ENCODE measurements around the gene TUT4.

TUT4 gene

DNA sequence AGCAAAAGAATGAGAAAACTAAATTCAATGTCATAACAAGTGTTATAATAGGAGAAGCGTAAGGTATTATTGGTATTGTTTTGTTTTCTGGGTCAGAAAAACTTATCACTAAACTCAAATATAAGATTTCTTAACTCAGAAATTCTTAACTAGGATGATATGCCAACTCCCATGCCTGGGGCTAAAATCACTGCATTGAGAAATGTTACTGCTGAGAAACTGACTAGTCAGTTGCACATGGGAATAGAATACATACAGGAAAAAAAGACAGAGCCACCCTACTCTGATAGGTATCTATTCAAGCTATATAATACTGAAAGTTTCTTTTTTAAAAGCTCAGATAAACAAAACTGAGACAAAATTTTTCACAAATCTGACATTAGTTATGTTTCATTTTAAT is 92.2 kb downstream of the TUT4 start:
- DNase-seq, result no peak

DNA sequence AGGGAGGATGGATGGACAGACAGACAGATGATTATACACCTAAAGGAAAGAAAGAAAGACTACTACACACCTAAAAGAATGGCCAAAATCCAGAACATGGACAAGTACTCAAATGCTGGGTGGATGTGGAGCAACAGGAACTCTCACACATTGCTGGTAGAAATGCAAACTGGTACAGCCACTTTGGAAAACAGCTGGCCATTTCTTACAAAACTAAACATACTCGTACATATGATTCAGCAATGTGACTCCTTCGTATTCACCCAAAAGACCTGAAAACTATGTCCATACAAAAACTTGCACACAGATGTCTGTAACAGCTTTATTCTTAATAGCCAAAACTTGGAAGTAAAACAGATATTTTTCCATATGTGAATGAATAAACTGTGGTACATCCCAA is 97.2 kb downstream of the TUT4 start:
- DNase-seq, result no peak

DNA sequence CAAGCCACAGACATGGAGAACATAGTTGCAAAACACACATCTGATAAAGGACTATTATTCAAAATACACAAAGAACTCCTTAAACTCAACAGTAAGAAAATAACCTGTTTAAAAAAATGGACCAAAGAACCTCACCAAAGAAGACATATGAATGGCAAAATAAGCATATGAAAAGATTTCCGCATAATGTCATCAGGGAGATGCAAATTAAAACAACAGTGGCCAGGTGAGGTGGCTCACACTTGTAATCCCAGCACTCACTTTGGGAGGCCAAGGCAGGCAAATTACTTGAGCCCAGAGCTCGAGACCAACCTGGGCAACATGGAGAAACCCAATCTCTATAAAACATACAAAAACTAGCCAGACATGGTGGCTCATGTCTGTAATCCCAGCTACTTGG is 98.1 kb downstream of the TUT4 start:
- no peak for DNase-seq

DNA sequence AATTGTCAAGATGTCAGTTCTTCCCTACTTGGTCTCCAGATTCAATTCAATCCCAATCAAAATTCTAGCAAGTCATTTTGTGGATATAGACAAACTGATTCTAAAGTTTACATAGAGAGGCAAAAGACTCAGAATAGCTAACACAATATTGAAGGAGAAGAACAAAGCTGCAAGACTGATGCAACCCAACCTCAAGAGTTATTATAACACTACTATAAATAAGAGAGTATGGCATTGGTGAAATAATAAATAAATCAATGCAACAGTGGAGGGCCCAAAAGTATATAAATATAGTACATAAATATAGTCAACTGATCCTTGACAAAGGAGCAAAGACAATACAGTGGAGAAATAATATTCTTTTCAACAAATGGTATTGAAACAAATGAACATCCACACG is 98.8 kb downstream of the TUT4 start:
- DNase-seq, result no peak

DNA sequence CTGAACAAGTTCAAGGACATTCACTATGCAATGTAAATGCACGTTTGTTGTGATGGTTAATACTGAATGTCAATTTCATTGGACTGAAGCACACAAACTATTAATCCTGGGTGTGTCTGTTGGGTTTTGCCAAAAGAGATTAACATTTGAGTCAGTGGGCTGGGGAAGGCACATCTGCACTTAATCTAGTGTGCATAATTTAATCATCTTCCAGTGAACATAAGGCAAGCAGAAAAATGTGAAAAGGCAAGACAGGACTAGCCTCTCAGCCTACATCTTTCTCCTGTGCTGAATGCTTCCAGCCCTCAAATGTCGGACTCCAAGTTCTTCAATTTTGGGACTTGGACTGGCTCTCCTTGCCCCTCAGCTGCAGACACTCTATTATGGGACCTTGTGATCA is 108.4 kb downstream of the TUT4 start:
- DNase-seq, result no peak

DNA sequence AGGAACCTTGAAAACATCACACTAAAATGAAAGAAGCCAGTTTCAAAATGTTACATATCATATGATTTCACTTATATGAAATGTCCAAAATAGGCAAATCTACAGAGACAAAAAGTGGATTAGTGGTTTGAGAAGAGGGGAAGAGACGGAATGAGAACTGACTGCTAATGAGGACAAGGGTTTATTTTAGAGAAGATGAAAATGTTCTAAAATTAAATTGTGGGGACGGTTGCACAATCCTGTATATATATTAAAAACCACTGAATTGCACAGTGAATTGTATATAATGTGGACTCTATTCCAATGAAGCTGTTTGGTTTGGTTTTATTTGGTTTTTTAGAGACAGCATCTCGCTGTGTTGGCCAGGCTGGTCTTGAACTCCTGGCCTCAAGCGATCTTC is 112.9 kb downstream of the TUT4 start:
- no peak for DNase-seq

DNA sequence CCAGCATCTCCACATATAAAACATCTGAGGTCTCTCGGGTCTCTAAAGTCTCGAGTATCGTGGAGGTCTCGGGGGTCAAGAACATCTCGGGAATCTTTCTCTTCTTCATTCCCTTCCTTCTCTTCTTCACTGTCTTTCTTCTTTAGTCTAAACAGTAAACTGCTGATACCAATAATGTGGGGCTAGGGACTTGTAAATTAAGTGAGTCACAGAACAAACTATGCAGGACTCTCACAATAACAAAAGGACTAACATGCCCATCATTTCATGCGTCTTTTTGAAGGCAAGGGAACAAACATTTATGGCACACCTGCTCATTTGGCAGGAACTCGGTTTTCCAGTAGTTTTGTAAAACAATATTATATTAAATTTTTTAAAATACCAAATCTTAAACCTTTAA is 116.1 kb downstream of the TUT4 start:
- DNase-seq, result no peak

DNA sequence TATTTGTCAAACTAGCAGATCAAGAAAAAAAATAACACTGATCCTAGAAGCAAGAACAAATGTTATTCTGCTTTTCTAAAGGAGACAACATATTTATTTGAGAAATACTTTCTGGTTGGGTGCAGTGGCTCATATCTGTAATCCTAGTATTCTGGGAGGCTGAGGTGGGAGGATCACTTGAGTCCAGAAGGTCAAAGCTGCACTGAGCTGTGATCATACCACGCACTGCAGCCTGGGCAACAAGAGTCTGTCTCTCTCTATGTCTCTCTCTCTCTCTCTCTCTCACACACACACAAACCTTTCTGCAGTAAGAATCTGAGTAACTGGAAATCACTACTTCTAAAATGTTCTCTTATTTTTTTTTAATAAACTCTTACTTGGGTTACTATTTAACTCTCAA is 117.2 kb downstream of the TUT4 start:
- DNase-seq, result no peak

DNA sequence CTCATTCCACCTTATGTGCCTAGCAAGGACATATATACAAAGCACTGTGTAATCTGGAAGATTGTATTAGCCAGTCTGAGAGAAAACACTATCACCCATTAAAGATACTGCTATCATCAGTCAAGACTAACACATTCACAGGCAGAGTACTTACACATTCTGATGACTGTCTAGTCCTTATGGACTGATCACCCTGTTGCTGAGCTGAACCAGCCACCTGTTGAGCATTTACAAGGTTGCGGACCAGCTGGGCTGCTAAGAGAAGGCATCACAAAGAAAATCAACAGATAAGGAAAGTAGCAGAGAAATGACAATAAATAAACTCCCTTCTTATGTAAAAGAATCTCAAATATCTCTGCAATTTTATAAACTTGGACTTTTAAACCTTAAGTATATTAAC is 117.7 kb downstream of the TUT4 start:
- DNase-seq, result no peak

DNA sequence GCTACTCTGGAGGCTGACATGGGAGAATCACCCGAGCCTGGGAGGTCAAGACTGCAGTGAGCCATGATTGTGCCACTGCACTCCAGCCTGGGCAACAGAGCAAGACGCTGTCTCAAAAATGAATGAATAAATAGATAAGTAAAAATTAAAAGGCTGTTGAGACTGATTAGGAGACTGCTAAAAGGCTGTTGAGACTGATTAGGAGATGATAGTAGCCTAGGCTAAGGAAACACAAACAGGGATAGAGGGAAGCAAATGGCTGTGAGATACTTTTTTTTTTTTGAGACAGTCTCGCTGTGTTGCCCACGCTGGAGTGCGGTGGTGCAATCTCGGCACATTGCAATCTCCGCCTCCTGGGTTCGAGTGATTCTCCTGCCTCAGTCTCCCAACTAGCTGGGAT is 120.1 kb downstream of the TUT4 start:
- DNase-seq, result no peak

DNA sequence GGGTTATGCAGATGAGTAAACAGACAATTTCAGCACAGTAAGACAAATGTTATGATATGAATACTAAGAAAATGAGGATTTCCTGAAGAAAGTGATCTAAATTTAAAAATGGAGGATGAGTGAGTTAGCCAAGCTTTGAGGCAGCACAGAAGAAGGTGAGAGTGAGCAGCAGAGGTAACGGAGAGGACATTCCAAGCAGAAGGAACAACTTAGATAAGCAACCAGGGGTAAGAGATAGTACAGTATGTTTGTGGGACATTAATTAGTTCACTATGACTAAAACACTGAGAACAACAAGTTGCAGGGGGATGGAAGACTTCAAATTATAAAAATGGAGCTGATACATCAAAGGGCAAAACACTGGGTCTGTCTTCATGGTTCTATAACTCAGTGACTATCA is 125.7 kb downstream of the TUT4 start:
- DNase-seq, result no peak

DNA sequence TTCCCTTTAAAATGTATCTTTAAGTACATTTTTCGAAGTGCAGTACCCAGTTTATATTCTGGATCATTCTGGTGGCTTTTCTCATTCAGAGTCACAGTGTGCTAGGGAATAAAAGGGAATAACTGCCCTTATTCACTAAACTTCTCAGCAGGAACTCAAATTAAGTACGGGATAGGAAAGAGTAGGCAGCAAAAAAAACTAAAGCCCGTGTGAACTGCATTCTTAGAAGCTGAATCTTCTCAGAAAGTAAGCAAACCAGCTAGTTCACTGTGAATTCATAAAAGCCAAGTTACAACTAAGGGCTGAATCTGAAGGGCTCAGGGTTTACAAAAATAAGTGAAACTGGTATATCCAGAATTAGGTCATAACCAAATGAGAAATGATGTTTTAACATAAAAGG is 126.5 kb downstream of the TUT4 start:
- no peak for DNase-seq

DNA sequence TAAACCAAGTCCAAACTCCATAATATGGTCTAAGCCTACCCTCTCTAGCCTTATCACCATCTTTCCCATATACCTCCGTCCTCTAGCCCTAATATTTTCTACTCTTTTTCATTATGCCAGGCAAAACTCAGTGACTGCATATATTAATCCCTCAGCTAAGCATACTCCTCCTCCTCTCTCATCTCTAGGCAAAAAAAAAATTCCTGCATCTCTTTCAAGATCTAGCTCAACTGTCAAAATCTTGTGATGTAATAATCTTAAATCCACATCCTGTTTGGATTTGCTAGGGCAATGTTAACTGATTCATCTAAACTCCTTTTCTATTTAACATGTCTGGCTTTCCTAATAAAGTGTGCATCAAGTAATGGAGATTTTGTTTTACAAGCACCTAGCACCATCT is 128.1 kb downstream of the TUT4 start:
- no peak for DNase-seq

DNA sequence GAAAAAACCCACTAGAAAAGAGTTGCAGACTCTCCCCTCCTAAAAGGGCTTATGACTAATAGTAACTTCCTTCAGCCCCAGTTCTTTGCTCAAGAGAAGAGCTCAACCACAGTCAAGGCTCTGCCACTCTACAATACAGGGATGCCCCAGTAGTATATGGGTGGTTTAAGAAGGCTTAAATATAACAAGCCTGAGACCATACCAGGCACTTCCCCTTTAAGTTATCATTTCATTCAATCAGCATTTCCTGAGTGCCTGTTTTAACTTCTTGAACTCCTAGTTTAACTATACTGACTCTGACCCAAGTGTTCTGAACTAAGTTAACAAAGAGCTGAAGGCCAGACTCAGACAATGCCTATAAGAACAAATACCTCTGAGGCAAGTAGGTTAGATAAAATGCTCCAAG is 128.7 kb downstream of the TUT4 start:
- no peak for DNase-seq

DNA sequence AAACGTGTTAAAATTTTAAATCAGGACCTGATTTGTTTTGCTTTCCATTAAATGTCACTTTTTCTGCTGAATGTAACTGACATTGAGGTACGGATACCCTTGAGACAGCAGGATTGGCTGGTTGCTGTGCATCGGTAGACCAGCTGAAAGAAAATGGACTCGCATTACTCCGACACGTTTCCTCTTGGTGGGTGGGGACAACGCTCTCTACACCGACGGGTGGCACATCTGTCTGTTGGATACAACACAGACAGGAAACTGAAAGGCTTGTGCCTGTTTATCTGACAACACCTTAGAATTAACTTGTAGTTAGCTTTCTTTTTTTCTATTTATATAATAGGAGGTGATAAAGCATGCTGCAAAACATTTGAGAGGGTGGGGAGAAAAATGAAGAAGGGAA is 129.1 kb downstream of the TUT4 start:
- peak in 3 of 4 experiments; percentile 18 to 57 (median 40) for DNase-seq

DNA sequence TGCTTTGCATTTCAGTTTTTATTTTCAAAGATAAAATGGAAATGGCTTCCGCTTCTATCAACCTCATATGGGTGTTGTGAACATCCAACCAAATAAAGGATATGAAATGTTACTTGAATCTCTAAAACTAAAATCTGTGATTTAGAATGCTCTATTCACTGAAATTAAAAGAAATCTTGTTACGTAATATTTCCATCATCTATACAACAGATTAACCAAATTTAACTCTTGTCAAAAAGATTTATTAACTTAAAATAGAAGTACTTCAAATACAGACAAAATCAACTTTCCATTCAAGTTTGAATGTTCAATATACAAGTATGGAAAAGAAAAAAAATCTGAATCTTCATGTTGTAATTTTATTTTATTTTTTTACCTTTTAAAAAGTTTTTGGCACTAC is 129.8 kb downstream of the TUT4 start:
- no peak for DNase-seq

DNA sequence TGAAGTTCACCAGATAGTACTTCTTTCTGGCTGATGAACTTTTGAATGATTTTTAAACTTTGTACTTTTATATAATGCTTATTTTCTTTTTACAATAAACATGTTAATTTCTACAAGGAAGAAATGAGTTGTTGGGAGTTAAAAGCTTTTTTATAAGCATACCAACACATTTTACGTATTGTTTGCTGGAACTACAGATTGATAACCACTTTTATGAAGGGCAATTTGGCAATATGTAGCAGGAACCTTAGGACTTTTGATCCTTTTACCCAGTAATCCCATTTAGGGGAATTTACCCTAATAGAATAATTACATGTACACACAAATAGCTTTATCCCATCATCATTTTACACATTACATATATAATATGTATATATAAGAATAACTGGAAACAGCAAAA is 132.2 kb downstream of the TUT4 start:
- no peak for DNase-seq

DNA sequence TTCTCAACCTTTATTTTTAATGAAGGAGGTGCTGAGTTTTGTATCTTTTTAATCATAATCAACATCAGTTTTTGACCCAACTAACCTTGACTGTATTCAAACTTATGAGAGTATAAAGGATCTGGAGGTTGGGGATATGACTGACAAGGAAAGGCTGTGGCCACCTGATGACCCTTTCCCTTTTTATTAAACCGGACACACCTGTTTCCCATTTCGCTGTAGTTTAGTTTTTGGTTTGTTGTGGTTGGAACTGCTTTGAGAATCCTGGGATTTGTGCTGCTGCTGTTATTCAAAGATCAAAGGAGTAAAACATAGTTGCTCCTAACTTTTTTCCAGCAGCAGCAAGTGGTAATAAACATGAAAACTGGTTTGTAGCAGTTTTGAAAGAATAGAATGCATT is 136.1 kb downstream of the TUT4 start:
- no peak for DNase-seq

DNA sequence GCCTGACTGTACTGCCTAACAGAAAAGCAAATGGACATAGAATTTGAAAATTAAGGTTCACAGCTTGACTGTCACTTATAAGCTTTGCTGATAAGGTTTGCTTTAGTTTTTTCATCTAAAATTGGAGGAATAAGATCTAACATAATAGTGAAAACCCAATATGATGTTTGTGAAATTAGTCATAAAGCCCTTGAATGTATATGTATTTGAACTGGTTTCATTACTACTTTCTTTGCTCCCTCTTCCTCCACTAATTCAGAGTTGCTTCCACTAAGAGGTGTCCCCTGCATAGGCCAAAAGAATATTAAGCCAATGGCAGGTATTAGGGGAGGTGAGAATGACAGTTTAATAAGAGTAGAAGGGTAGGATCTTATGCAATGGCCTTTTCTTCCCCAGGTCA is 137.9 kb downstream of the TUT4 start:
- DNase-seq, result no peak

DNA sequence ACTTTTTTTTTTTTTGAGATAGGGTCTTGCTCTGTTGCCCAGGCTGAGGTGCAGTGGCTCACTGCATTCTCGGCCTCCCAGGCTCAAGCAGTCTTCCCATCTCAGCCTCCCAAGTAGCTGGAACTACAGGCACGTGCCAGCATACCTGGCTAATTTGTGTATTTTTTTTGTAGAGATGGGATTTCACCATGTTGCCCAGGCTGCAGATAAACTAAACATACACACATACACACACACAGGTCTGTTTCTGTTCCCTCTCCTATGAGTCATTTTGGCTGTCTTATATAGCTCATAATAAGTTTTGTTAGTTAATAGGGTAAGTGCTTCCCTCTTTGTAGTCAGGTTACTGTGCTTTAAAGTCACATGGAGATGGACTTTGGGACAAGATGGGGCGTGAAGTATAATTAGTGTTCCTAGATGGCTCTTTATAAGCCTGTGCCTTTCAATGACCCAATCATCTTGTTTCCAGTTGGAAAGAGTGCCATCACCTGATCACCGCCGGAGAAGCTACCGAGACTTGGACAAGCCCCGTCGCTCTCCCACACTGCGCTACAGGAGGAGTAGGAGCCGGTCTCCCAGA is 139.4 kb downstream of the TUT4 start:
- no peak for DNase-seq

DNA sequence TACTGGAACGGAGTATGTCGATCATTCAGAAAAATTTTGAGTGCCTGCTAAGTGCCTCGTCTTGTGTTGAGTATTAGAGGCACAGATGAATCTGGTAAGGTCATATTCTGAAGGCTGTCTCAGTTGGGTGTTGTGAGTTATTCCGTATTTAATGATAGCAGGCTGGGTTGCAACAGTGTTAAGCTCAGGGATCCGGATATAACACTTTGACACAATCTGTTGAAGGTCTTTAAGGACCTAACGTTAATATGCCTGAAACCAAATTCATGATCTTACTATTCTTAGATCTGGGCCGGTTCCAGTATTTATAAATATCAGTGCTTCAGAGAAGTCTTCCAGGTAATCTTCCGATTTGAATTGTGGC is 147.9 kb downstream of the TUT4 start:
- no peak for DNase-seq

DNA sequence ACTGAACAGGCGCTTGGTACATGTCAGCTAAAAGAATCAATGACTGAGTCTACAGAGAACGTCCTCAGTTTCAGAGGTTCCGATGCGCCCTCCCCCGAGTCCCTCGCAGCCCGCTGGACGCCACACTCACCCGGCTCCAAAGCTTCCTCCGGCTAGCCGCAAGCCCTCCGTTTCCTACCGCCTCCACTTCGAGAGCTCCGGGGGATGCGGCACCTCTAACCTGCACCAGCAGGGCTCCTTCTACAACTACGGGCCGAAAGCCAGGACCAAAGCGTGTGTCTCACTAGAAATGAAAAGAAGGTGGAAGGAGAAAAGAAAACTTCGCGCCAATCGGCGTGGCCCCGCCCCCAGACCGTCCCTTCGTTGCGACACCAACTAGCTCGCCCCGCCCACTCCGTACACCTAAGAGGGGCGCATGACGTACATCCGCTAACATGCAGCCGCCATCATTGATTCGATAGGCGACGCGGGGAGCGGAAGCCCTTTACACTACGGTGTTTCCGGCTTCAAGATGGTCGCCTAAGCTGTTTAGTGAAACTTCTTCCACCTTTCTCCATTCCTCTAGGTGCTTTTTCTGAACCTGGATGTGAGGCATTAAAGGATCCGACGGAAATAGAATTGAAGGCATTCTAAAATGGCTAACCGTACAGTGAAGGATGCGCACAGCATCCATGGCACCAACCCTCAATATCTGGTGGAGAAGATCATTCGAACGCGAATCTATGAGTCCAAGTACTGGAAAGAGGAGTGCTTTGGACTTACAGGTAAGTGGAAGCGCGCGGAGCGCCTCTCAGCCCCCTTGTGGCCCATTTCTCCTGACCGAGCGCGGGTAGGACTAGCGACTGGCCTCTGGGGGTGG is 148.5 kb downstream of the TUT4 start, which contains the start of the genes ORC1 and PRPF38A:
ORC1 (minus strand) TSS at position 308 of the 859 bp plus-strand sequence. CDS start 2,200 bp downstream, outside the sequence.
PRPF38A (plus strand) TSS at position 487 of the 859 bp plus-strand sequence; CDS start at position 635, 148 bp downstream.
- DNase-seq, result peak; percentile 93 to 94 (median 94)

DNA sequence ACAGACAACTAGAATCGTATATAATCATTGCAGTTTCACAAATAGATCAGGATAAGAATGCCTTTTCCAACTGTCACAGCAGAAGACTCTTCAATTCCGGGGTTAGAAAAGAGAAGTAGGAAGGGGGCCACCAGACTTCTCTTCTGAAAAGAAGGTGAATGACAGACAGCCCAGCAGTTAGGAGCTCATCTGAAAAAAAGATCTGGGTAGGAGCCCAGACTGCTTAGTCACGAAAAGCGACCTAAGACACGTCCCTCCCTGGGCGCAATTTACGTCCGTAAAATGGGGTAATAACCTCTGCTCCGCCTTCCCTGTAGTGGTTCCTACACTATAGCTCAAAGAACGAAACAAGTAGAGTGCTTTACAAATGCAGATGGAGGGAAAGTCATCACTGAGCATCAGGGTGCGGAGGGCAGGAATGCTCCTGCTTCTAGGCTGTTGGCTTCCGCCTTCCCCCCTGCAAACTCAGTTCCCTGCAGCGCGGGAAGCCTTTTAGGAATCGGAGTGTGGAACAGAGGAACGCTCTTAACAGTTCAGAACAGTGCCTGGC is 149.3 kb downstream of the TUT4 start:
- DNase-seq, result peak in 3 of 4 experiments; percentile 3 to 18 (median 5)

DNA sequence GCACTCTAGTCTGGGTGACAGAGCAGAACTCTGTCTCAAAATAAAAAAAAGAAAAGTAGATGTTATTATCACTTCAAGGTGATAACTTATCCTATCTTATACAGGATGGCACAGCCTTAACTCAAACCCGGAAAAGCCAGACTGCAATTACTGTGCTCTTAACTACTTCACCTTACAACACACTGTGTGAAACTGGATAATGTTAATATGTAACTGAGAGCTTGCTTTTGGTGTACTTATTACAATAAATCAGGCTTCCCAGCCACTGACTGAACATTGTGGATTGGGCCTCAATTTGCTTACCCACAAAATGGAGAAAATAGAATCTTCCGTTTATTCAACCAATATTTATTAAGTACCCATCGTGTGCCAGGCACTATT is 150.0 kb downstream of the TUT4 start:
- no peak for DNase-seq
